ENCODE data around the gene EHBP1.

- TF ChIP-seq ZBTB7A (IDR thresholded peaks at IDR 0.05; ENCODE audit: low read depth) (no peak), NFIC (IDR thresholded peaks at IDR 0.05) (no peak), RAD21 (IDR thresholded peaks at IDR 0.05; ENCODE audit: low read depth) (no peak), CREB1 (IDR thresholded peaks at IDR 0.05; ENCODE audit: low read depth) (no peak), TAF1 (IDR thresholded peaks at IDR 0.05; ENCODE audit: low read depth) (no peak), EP300 (IDR thresholded peaks at IDR 0.05; ENCODE audit: borderline replicate concordance) (no peak), USF1 (IDR thresholded peaks at IDR 0.05) (no peak), TEAD4 (IDR thresholded peaks at IDR 0.05) (no peak), REST (IDR thresholded peaks at IDR 0.05; ENCODE audit: low read depth) (no peak), YY1 (IDR thresholded peaks at IDR 0.05; ENCODE audit: low read depth) (no peak)
- TF ChIP-seq, protein P1, sequence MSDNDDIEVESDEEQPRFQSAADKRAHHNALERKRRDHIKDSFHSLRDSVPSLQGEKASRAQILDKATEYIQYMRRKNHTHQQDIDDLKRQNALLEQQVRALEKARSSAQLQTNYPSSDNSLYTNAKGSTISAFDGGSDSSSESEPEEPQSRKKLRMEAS (IDR thresholded peaks at IDR 0.05): no peak
These were observed 375.9 kb downstream of the EHBP1 start for GRCh38 chr2:63081404-63081803.
